Stimulated activated CD4-positive, alpha-beta T cell treated with anti-CD3 and anti-CD28 coated beads, Interleukin-4, amount 100 ng/mL, for 48 hours (primary cell): ENCODE measurements around the gene FARP2.
A peak's percentile ranks its signal among the peaks of the same experiment; 100 is the strongest.

Source experiments
- DNase-seq, 2 donors: peaks; one replicate each; pipeline ENCODE4 v3.0.0-alpha.2; 2020; ENCODE audit warnings: low read depth in 2 of 2

FARP2 gene

DNA sequence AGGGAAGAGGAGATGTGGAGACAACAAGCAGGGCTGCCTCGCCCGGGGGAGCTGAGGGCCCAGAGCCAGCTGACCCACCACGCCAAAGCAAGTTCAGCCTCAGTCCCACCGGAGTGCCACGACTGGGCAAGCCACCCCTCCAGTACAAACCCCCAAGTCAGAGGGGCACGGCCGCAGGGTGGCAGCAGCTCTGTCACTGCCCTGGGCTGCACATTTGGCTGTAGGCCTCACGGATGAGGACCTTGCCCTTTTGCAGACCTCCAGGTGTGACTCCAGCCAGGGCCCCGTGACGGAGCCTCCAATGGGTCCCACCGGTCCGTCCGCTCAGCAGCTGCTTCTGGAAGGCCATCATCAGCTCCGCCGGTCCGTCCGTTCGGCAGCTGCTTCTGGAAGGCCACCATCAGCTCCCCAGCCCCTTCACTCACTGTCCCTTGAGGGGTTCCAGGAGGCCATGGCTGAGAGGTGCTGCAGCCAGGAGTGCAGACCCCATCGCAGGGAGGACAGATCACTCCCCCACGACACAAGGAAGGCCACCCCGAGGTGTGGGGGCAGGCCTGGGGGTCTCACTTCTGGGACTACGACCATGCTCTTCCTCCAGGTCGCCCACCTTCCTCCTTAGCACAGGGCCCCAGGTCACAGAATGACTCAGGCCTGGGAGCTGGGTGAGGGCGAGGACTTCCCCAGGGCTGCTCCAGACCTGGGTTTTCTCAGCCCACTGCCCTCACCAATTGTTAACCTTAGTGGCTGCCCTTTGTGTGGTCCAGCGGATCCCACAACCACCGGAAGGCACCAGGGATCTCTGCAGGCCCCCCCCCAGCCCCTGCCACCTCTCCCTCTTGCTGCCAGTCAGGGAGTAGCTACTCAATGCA is 176.9 kb downstream of the FARP2 start:
- DNase-seq = no peak

DNA sequence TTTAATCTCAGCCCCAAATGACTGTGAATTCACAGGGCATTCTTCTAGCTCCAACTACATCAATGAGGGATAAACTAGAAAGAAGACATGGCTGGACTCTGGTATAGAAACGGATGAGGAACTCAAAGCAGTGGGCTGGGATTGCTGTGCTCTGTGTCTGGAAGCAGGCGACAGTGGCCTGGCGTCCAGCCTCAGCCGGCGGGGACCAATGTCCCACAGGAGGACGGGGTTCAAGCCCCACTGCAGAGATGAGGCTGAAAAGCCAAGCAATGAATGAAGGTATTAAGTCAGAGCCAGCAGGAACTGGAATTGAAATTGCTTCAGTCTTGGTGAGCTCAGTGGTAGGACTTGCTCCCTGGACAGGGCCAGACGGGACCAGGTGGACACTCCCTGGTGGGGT is 178.2 kb downstream of the FARP2 start:
- DNase-seq = no peak

DNA sequence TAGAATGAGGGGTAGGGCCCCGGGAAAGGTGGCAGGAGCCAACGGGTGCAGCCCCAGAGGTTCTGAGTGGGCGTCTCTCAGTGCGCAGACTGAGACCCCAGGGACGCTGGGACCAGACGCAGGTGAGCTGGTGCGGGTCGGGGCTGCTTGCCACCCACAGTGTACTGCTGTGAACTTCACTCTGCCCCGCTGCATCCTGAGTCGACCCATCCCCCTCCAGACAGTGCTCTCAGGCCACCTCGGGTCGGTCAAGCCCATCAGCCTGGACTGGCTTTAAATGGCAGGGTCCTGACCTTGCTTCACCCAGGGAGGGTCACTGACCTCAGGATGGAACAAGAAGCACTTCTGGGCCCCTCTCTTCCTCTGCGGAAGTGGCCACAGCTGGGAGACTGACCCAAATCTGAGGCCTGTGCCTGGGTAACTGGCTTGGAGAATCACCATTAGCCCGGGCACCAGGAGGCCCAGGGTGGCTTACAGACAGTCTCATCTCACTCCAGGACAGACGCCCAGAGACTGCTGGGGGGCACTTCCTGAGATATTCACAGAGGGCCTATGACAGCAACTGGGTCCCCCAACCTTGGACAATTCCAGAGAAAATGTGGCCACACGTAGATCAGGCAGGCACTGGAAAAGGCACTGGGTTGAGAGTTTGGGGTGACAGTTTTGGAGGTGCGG is 178.8 kb downstream of the FARP2 start:
- no peak for DNase-seq

DNA sequence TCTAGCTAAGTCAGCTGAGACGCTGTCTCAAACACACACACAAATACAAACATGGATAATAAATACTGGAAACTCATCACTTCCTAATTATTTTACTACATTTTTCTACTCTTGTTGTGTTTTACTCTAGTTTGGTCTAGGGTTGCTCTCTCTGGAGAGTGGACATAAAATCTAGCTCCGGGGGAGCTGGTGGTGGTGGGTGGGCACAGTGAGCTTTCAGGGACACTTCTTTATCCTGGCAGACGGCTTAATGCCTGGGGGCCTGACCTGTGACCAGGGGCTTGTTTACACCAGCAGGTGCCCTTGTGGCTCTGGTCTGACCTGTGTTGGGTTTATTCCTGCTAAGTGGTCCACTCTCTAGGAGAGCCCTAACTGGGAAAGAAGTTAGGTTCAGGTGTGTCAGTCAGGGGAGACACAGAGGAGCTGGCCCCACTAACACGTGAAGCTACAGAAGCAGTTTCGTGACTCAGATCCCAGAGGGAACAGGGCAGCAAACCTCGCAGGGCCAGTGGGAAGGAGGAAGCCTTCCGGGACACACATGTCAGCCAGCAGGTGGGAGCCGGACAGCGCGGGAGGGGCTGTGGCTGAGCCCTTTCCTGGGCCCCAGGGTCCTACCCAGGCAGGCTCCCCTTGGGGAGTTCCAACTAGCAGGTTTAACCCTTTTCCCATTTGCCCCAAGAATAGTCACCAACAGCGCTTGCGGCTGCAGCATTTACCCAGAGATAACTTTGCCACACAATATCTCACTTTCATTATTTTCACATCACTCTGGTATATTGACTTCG is 180.0 kb downstream of the FARP2 start:
- no peak for DNase-seq

DNA sequence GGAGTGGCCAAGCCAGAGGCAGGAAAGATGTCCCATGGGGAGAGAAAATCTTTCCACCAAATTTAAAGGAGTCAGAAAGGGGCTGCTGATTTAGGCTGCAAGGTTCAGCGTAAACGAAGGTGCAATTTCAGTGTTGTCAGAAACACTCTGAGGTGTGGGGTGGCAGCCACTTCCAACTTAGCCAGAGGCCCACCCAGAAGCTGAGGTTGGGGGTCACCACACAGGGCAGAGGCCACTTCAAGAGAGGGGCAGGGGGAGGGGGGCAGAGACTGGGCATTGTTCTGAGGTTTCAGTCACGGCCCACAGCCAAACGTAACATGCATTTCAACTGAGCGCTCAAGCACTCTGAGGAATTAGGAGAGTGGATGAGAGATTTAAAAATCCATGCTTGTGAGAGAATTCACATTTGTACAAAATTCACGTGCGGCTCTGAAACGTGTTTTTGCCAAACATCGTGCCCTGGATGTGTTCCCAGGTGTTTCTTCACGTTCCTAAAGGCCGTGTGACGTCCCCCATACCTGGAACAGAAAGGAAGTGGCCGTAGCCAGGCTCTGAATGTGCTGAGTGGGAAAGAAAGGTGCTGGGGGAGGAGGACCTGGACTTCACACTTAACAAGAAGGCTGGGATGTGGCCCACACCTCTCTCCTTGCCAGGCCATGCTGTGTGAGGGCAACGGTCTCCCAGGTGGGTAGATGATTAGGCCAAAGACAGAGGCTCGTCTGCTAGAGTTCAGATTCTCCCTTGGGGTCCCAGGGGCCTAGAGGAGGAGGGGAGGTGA is 182.9 kb downstream of the FARP2 start:
- no peak for DNase-seq

GRCh38 chr2:241539616-241540374 is 183.7 kb downstream of the FARP2 start:
- no peak for DNase-seq

DNA sequence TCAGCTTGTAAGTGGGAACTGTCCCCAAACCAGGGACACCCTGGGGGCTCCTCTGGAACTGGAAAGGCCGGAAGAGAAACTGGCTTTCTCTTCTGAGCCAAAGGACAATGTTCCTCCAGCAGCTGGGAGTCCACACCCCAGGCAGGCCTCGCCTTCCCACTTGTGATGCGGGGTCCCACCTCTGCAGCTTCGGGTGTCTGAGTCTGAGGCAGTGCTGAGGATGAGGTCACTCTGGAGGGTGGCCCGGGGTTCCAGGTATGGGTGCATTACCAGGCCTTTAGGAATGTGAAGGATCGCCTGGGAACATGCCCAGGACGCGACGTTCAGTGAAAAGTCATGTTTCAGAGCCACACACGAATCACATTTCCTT is 184.3 kb downstream of the FARP2 start:
- DNase-seq = no peak

DNA sequence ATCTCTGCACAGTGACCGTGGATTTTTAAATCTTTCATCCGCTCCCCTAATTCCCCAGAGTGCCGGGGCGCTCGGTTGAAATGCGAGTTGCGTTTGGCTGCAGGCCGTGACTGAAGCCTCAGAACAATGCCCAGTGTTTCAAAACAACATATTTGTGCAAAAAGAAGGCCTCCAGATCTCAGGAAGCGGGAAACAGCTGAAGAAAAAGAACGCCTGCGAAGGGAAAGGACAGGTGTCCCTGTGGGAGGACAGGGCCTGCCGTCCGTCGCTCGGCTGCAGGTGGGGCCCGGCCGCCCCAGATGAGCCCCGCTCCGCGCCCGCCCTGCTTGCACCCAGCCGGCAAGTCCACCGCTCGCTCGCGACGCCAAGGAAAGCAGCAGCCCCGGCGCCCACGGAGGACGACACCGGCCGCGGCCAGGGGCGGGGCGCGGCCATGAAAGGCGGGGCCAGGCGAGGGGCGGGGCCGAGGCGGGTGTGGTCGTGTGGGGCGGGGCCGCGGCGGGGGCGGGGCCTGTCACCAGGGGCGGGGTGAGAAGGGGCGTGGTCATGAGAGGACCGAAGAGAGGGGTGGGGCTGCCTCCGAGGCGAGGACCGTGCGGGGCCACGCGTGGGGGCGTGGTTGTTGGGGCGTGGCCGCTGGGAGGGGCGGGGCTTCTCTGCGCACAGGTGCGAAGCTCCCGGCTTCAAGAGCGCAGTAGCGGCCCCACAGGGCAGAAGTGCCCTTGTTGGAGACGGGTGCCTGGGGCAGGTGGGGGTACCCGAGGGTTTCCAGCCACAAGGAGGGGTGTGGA is 184.9 kb downstream of the FARP2 start:
- DNase-seq = peak; percentile 50 to 82

DNA sequence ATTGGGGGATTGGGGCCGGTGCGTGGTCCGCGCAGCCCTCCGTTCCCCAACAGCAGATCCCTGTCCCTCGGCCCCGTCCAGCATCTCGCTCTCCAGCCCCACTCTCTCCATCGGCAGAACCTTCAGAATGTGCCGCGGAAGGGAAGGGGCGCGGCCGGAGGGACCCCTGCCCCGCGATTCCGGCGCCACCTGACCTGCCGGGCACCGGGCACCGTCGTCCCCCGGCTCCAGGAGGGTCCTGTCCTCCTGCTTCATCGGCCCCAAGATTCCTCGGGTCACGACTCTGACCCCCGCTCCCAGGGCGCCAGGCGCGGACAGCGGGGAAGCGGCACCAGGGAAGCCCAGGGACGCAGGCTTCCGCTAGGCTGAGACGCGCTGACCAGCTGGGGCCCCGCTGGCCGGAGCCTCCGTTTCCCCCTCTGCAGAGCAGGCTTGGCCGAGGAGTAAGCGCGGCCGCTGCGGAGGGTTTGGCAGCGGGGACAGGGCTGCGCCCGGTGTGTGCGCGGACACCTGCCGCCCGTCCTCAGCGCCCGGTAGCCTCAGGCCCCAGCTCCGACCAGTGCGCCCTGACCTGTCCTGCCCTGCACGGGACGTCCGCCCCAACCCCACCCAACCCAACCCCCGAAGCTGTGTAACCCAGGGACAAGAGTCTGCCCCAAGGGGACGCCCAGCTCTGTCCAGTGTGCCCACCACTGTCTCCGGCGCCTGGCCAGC is 185.6 kb downstream of the FARP2 start:
- DNase-seq = no peak

DNA sequence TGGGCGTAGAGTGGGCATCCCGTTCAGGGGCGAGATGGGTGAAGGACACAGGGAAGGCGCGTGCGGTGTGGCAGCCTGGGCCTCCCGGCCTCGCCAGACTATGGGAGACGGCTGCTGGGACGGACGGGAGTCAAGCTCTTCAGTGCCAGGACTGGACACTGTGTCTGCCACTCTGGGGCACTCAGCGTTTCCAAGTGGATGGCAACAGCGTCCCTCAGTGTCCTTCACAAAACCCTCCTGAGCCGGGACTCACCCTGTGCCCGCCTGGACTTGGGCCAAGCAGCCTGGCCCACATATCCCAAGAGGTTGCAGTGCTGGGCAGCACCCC is 186.2 kb downstream of the FARP2 start:
- DNase-seq = no peak
